ENCODE results near the gene GSK3A. TPM values are rescaled to one million over a fixed set of nuclear protein-coding genes. Genes with fewer than 3 reads are reported as not detected.

The GSK3A gene
- total RNA-seq, 1 donor from 2014 or later = 54.4 TPM

- no peak for TF ChIP-seq CTCF (IDR thresholded peaks at IDR 0.05; ENCODE audit: unreplicated experiment)
- peaks cover 7% of the 10 kb centered on the region for H3K4me1 Mint-ChIP-seq (ENCODE audit: unreplicated experiment)
- H3K27me3 Mint-ChIP-seq (ENCODE audit: unreplicated experiment) = peaks cover 9% of the 10 kb centered on the region
- no peak overlapping the region for H3K27ac Mint-ChIP-seq (ENCODE audit: unreplicated experiment)
- H3K36me3 Mint-ChIP-seq (ENCODE audit: low read depth, unreplicated experiment) = peaks cover 33% of the 10 kb centered on the region
- H3K9me3 Mint-ChIP-seq (ENCODE audit: unreplicated experiment) = no peaks in the 10 kb centered on the region
- no peak for DNase-seq (ENCODE audit: low spot score)
- no peak overlapping the region for H3K4me3 Mint-ChIP-seq (ENCODE audit: unreplicated experiment)
Observed at GRCh38 chr19:42225718-42226292, 16.6 kb downstream of the GSK3A start.

- no peak for TF ChIP-seq CTCF (IDR thresholded peaks at IDR 0.05; ENCODE audit: unreplicated experiment)
- no peaks in the 10 kb centered on the region for H3K9me3 Mint-ChIP-seq (ENCODE audit: unreplicated experiment)
- H3K4me3 Mint-ChIP-seq (ENCODE audit: unreplicated experiment) = peak overlapping the region; percentile 80
- no peak for DNase-seq (ENCODE audit: low spot score)
- no peak overlapping the region for H3K27ac Mint-ChIP-seq (ENCODE audit: unreplicated experiment)
- peaks cover 13% of the 10 kb centered on the region for H3K4me1 Mint-ChIP-seq (ENCODE audit: unreplicated experiment)
- H3K36me3 Mint-ChIP-seq (ENCODE audit: low read depth, unreplicated experiment) = peaks cover 33% of the 10 kb centered on the region
- peaks cover 9% of the 10 kb centered on the region for H3K27me3 Mint-ChIP-seq (ENCODE audit: unreplicated experiment)
Observed at GRCh38 chr19:42224940-42225717, 17.3 kb downstream of the GSK3A start.

GRCh38 chr19:42220751-42221097, 21.7 kb downstream of the GSK3A start:
- no peaks in the 10 kb centered on the region for H3K9me3 Mint-ChIP-seq (ENCODE audit: unreplicated experiment)
- H3K4me1 Mint-ChIP-seq (ENCODE audit: unreplicated experiment) = peaks cover 31% of the 10 kb centered on the region
- peaks cover 29% of the 10 kb centered on the region for H3K36me3 Mint-ChIP-seq (ENCODE audit: low read depth, unreplicated experiment)
- TF ChIP-seq CTCF (IDR thresholded peaks at IDR 0.05; ENCODE audit: unreplicated experiment) = no peak
- peaks cover 20% of the 10 kb centered on the region for H3K27me3 Mint-ChIP-seq (ENCODE audit: unreplicated experiment)
- peak overlapping the region; percentile 100 for H3K4me3 Mint-ChIP-seq (ENCODE audit: unreplicated experiment)
- H3K27ac Mint-ChIP-seq (ENCODE audit: unreplicated experiment) = peak overlapping the region; percentile 80
- no peak for DNase-seq (ENCODE audit: low spot score)

DNA sequence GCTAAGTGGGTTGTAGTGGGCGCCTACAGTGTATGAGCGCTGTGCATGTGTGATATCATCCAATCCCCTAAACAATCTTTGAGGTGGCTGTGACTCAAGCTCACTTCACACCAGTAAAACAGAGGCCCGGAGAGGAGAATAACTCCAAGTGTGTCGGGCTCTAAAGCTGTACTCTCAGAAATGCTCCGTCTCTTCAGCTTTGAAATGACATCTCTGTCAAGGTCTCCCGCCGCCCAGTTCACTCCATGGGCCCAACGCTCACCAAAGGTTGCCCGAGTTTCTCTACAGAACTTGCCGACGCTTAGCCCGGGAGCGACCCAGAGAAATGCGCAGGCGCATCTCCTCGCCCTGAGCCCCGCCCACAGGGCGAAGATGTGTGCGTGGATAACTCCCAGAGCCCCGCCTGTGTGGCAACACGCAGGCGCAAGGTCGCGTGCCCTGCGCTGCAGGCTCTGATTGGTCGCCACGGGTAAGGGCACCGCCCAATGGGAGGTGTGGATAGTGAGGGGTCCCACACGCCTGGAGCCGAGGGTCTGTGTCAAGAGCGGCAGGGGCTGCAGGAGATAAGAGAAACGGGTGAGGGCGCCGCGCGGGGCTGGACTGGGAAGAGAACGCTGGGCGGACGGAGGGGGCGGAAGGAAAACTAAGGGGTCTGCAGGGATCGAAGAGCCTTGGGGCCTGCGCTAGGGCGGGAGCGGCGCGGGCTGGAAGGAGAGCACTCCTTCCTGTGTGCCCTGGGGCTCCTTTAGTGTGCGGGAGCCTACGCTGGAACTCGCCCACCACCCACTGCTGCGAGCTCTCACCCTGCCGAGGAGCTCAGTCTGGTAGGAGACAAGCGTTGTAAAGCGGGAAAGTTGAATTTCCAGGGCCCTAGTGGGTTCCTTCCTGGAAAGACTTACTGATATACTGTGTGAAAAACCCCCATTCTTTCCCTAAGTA, 22.3 kb downstream of the GSK3A start, which contains the start of gene ZNF526:
Gene ZNF526 (plus strand): TSS at position 501 of the 939 bp plus-strand sequence. CDS start 4,092 bp downstream, outside the sequence.
- peaks cover 20% of the 10 kb centered on the region for H3K27me3 Mint-ChIP-seq (ENCODE audit: unreplicated experiment)
- no peak for TF ChIP-seq CTCF (IDR thresholded peaks at IDR 0.05; ENCODE audit: unreplicated experiment)
- H3K4me3 Mint-ChIP-seq (ENCODE audit: unreplicated experiment) = peak within 1 kb of the TSS; percentile 100
- peaks cover 34% of the 10 kb centered on the region for H3K4me1 Mint-ChIP-seq (ENCODE audit: unreplicated experiment)
- H3K36me3 Mint-ChIP-seq (ENCODE audit: low read depth, unreplicated experiment) = peaks cover 29% of the 10 kb centered on the region
- peak within 1 kb of the TSS; percentile 95 for H3K27ac Mint-ChIP-seq (ENCODE audit: unreplicated experiment)
- DNase-seq (ENCODE audit: low spot score) = peak; percentile 96
- no peaks in the 10 kb centered on the region for H3K9me3 Mint-ChIP-seq (ENCODE audit: unreplicated experiment)
